SK-N-SH (cell line): ENCODE results near the gene SPTAN1.

Experiments
- ELF1 ChIP-seq: IDR thresholded peaks from 2 replicates; pipeline ENCODE4 v1.4.0; 2012
- EZH2phosphoT487 ChIP-seq: fragments of 200-600 bp; sonication (generic); IDR thresholded peaks from 2 replicates; pipeline ENCODE4 v1.6.1; 2017; ENCODE audit warnings: low read depth, mixed run types, mild to moderate bottlenecking, antibody characterized with exemption, moderate library complexity, borderline replicate concordance
- NFIC ChIP-seq: IDR thresholded peaks from 2 replicates; pipeline ENCODE4 v1.4.0; 2012; ENCODE audit warnings: borderline replicate concordance
- POLR2AphosphoS5 ChIP-seq: IDR thresholded peaks from 2 replicates; pipeline ENCODE4 v1.6.1; 2012; ENCODE audit warnings: low read depth, low read length
- TF ChIP-seq, protein P1 (sequence below): fragments of 200-600 bp; sonication (generic); IDR thresholded peaks from 2 replicates; pipeline ENCODE4 v1.6.1; 2017; ENCODE audit warnings: antibody characterized with exemption, mild to moderate bottlenecking, moderate library complexity
- TF ChIP-seq, protein P2 (sequence below): IDR thresholded peaks from 2 replicates; pipeline ENCODE4 v1.6.1; 2012; ENCODE audit warnings: mild to moderate bottlenecking, low read depth, low read length, moderate library complexity

DNA sequence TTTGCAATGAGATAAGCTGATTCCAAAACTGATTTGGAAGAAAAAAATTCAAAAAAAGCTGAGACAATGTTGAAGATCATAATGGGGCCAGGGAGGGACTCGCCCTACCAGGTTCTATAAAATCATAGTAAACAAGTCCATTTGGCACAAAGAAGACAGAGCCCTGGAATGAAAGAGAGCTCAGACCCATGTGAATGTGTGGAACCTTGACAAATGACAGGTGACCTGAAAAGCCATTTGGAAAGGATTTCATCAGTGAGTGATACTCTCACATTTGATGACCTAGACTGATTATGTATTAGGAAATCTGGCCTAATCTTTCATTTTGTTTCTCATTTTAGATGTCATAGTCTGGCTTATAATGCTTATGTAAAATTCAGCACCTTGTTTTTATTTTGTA is 26.8 kb downstream of the SPTAN1 start:
- TF ChIP-seq, protein P1, sequence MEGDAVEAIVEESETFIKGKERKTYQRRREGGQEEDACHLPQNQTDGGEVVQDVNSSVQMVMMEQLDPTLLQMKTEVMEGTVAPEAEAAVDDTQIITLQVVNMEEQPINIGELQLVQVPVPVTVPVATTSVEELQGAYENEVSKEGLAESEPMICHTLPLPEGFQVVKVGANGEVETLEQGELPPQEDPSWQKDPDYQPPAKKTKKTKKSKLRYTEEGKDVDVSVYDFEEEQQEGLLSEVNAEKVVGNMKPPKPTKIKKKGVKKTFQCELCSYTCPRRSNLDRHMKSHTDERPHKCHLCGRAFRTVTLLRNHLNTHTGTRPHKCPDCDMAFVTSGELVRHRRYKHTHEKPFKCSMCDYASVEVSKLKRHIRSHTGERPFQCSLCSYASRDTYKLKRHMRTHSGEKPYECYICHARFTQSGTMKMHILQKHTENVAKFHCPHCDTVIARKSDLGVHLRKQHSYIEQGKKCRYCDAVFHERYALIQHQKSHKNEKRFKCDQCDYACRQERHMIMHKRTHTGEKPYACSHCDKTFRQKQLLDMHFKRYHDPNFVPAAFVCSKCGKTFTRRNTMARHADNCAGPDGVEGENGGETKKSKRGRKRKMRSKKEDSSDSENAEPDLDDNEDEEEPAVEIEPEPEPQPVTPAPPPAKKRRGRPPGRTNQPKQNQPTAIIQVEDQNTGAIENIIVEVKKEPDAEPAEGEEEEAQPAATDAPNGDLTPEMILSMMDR = no peak
- TF ChIP-seq EZH2phosphoT487 (no peak), NFIC (no peak), ELF1 (no peak), POLR2AphosphoS5 (no peak)
- TF ChIP-seq, protein P2, sequence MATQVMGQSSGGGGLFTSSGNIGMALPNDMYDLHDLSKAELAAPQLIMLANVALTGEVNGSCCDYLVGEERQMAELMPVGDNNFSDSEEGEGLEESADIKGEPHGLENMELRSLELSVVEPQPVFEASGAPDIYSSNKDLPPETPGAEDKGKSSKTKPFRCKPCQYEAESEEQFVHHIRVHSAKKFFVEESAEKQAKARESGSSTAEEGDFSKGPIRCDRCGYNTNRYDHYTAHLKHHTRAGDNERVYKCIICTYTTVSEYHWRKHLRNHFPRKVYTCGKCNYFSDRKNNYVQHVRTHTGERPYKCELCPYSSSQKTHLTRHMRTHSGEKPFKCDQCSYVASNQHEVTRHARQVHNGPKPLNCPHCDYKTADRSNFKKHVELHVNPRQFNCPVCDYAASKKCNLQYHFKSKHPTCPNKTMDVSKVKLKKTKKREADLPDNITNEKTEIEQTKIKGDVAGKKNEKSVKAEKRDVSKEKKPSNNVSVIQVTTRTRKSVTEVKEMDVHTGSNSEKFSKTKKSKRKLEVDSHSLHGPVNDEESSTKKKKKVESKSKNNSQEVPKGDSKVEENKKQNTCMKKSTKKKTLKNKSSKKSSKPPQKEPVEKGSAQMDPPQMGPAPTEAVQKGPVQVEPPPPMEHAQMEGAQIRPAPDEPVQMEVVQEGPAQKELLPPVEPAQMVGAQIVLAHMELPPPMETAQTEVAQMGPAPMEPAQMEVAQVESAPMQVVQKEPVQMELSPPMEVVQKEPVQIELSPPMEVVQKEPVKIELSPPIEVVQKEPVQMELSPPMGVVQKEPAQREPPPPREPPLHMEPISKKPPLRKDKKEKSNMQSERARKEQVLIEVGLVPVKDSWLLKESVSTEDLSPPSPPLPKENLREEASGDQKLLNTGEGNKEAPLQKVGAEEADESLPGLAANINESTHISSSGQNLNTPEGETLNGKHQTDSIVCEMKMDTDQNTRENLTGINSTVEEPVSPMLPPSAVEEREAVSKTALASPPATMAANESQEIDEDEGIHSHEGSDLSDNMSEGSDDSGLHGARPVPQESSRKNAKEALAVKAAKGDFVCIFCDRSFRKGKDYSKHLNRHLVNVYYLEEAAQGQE = no peak
